GM21367 (cell line): ENCODE data around the gene C19orf85.
A peak's percentile ranks its signal among the peaks of the same experiment; 100 is the strongest.

Source experiments
- ATAC-seq: cut with Tn5 transposase; IDR thresholded peaks from one replicate; pipeline ENCODE4 v1.9.1; 2021; ENCODE audit not compliant: unreplicated experiment

C19orf85 gene

GRCh38 chr19:55478364-55478763 lies 13.8 kb upstream of the C19orf85 start:
- no peak for ATAC-seq

- no peak for ATAC-seq
Measured at GRCh38 chr19:55477905-55478304, 13.4 kb upstream of the C19orf85 start.

GRCh38 chr19:55476100-55476775 lies 11.7 kb upstream of the C19orf85 start, which contains the start of gene ZNF628:
TSS of gene ZNF628 (plus strand) at chr19:55476617. CDS start at chr19:55479911, 3,294 bp downstream.
- peak; percentile 70 for ATAC-seq

- no peak for ATAC-seq
Measured at GRCh38 chr19:55474269-55475265, 10.0 kb upstream of the C19orf85 start.

- no peak for ATAC-seq
Measured at GRCh38 chr19:55473225-55474012, 8.9 kb upstream of the C19orf85 start.

GRCh38 chr19:55472463-55472862 lies 7.9 kb upstream of the C19orf85 start:
- ATAC-seq, result no peak

GRCh38 chr19:55471266-55471665 lies 6.7 kb upstream of the C19orf85 start:
- no peak for ATAC-seq

- no peak for ATAC-seq
Measured at GRCh38 chr19:55468054-55468393, 3.5 kb upstream of the C19orf85 start.

- no peak for ATAC-seq
Measured at GRCh38 chr19:55467236-55468053, 2.9 kb upstream of the C19orf85 start.

GRCh38 chr19:55466241-55466614 lies 1.7 kb upstream of the C19orf85 start:
- ATAC-seq, result no peak

- ATAC-seq, result no peak
Measured at GRCh38 chr19:55465460-55466240, 1.1 kb upstream of the C19orf85 start.

GRCh38 chr19:55464039-55464661 lies 401 bp downstream of the C19orf85 start:
- ATAC-seq, result no peak

- no peak for ATAC-seq
Measured at GRCh38 chr19:55463583-55464031, 944 bp downstream of the C19orf85 start.

GRCh38 chr19:55462722-55463121 lies 1.8 kb downstream of the C19orf85 start:
- no peak for ATAC-seq

GRCh38 chr19:55461974-55462626 lies 2.5 kb downstream of the C19orf85 start:
- ATAC-seq, result no peak

GRCh38 chr19:55461259-55461973 lies 3.1 kb downstream of the C19orf85 start, which contains the start of gene ISOC2:
TSS of gene ISOC2 (minus strand) at chr19:55461642. CDS start at chr19:55456486, 5,156 bp downstream.
- peak; percentile 80 for ATAC-seq

- no peak for ATAC-seq
Measured at GRCh38 chr19:55460670-55461258, 3.8 kb downstream of the C19orf85 start.
